ENCODE data around the gene LPAR1. TPM values are rescaled to one million over a fixed set of nuclear protein-coding genes. Genes with fewer than 3 reads are reported as not detected.

Gene LPAR1
- total RNA-seq, 1 experiment from 2014 or later: 11.0 TPM

DNA sequence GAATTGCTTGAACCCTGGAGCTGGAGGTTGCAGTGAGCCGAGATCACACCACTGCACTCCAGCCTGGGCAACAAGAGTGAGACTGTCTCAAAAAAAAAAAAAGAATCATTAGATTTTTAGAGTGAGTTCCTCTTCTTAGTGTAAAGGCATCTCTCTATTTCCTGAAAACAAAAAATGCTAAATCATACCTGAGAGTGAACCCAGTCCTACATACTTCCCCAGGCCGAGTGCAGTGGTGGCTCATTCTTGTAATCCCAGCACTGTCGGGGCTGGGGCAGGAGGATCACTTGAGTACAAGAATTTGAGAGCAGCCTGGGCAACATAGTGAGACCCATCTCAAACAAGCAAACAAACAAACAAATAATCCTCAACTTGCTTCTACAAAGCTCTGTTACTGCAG, 38.2 kb upstream of the LPAR1 start:
- in situ Hi-C loops (cut with HindIII; ENCODE audit: low pct_unique_long_range_greater_than_20kb, low sequenced_read_pairs): no loop called here
- POLR2A ChIA-PET: interaction anchor here (0.6 kb wide), 1 partner anchor 20 kb away, joined by 8 read pairs; no protein-coding TSS in a partner anchor
- H3K36me3 ChIP-seq (ENCODE audit: control insufficient read depth, insufficient read depth, low read length): no peaks in the 10 kb centered on the region

DNA sequence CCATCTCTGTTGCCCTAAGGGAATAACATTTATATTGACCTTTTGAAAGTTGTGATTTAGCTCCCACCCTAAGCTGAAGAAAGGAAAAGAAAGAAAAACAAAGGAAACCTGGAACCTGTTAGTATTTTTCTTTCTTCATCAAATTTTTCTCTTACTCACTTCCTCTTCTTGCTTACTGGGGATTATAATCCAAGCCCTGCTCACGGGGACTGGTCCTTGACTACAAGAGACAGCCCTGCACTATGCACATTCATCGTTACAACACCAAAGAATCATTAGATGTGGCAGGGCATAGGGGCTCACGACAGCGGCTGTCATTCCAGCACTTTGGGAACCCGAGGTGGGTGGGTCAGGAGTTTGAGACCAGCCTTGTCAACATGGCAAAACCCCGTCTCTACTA, 37.8 kb upstream of the LPAR1 start:
- TF ChIP-seq POLR2AphosphoS5 (IDR thresholded peaks at IDR 0.05; ENCODE audit: low read depth, low read length) (no peak), TCF7L2 (IDR thresholded peaks at IDR 0.05; ENCODE audit: low read depth, low read length) (no peak), SIN3A (IDR thresholded peaks at IDR 0.05; ENCODE audit: borderline replicate concordance, insufficient read depth, low read depth, low read length) (no peak)
- TF ChIP-seq, protein P1, sequence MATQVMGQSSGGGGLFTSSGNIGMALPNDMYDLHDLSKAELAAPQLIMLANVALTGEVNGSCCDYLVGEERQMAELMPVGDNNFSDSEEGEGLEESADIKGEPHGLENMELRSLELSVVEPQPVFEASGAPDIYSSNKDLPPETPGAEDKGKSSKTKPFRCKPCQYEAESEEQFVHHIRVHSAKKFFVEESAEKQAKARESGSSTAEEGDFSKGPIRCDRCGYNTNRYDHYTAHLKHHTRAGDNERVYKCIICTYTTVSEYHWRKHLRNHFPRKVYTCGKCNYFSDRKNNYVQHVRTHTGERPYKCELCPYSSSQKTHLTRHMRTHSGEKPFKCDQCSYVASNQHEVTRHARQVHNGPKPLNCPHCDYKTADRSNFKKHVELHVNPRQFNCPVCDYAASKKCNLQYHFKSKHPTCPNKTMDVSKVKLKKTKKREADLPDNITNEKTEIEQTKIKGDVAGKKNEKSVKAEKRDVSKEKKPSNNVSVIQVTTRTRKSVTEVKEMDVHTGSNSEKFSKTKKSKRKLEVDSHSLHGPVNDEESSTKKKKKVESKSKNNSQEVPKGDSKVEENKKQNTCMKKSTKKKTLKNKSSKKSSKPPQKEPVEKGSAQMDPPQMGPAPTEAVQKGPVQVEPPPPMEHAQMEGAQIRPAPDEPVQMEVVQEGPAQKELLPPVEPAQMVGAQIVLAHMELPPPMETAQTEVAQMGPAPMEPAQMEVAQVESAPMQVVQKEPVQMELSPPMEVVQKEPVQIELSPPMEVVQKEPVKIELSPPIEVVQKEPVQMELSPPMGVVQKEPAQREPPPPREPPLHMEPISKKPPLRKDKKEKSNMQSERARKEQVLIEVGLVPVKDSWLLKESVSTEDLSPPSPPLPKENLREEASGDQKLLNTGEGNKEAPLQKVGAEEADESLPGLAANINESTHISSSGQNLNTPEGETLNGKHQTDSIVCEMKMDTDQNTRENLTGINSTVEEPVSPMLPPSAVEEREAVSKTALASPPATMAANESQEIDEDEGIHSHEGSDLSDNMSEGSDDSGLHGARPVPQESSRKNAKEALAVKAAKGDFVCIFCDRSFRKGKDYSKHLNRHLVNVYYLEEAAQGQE (IDR thresholded peaks at IDR 0.05; ENCODE audit: insufficient read depth in 1 of 2, low read depth in 2 of 2, low read length in 1 of 2): no peak
- TF ChIP-seq, protein P2, sequence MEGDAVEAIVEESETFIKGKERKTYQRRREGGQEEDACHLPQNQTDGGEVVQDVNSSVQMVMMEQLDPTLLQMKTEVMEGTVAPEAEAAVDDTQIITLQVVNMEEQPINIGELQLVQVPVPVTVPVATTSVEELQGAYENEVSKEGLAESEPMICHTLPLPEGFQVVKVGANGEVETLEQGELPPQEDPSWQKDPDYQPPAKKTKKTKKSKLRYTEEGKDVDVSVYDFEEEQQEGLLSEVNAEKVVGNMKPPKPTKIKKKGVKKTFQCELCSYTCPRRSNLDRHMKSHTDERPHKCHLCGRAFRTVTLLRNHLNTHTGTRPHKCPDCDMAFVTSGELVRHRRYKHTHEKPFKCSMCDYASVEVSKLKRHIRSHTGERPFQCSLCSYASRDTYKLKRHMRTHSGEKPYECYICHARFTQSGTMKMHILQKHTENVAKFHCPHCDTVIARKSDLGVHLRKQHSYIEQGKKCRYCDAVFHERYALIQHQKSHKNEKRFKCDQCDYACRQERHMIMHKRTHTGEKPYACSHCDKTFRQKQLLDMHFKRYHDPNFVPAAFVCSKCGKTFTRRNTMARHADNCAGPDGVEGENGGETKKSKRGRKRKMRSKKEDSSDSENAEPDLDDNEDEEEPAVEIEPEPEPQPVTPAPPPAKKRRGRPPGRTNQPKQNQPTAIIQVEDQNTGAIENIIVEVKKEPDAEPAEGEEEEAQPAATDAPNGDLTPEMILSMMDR (IDR thresholded peaks at IDR 0.05): no peak
- Histone ChIP-seq H3K27me3 (ENCODE audit: control insufficient read depth, insufficient read depth, low read length) (no peaks in the 10 kb centered on the region), H3K9me3 (ENCODE audit: control insufficient read depth, insufficient read depth, low read depth, low read length) (no peaks in the 10 kb centered on the region), H3K36me3 (ENCODE audit: control insufficient read depth, insufficient read depth, low read length) (no peaks in the 10 kb centered on the region), H3K4me3 (ENCODE audit: low read depth in 2 of 2, low read length in 2 of 2) (no peak overlapping the region), H3K27ac (ENCODE audit: low read length) (no peak overlapping the region), H3K4me1 (ENCODE audit: control insufficient read depth, insufficient read depth, low read length) (no peaks in the 10 kb centered on the region)
- in situ Hi-C loops (cut with HindIII; ENCODE audit: low pct_unique_long_range_greater_than_20kb, low sequenced_read_pairs): no loop called here
- no peak for DNase-seq (ENCODE audit: low read depth, low spot score)
- intact Hi-C loops (cut with micrococcal nuclease; ENCODE audit: unreplicated experiment): no loop called here
- ChIA-PET CTCF (no interaction called here), POLR2A (interaction anchor here (0.6 kb wide), 1 partner anchor 20 kb away, joined by 8 read pairs; no protein-coding TSS in a partner anchor)
- BruUV-seq (replicated peaks): no TSS peak
- ATAC-seq: no peak

More for the DNA sequence above, 38.2 kb upstream of the LPAR1 start:
- H3K4me3 ChIP-seq (ENCODE audit: low read depth in 2 of 2, low read length in 2 of 2): no peak overlapping the region
- no peaks in the 10 kb centered on the region for H3K9me3 ChIP-seq (ENCODE audit: control insufficient read depth, insufficient read depth, low read depth, low read length)
- BruUV-seq (replicated peaks): no TSS peak
- no peaks in the 10 kb centered on the region for H3K27me3 ChIP-seq (ENCODE audit: control insufficient read depth, insufficient read depth, low read length)
- no peak for DNase-seq (ENCODE audit: low read depth, low spot score)
- ATAC-seq: no peak
- H3K27ac ChIP-seq (ENCODE audit: low read length): no peak overlapping the region
- CTCF ChIA-PET: no interaction called here
- intact Hi-C loops (cut with micrococcal nuclease; ENCODE audit: unreplicated experiment): no loop called here
- TF ChIP-seq, protein P1 (IDR thresholded peaks at IDR 0.05; ENCODE audit: insufficient read depth in 1 of 2, low read depth in 2 of 2, low read length in 1 of 2): no peak
- TF ChIP-seq SIN3A (IDR thresholded peaks at IDR 0.05; ENCODE audit: borderline replicate concordance, insufficient read depth, low read depth, low read length) (no peak), TCF7L2 (IDR thresholded peaks at IDR 0.05; ENCODE audit: low read depth, low read length) (no peak), POLR2AphosphoS5 (IDR thresholded peaks at IDR 0.05; ENCODE audit: low read depth, low read length) (no peak)
- TF ChIP-seq, protein P2 (IDR thresholded peaks at IDR 0.05): no peak
- no peaks in the 10 kb centered on the region for H3K4me1 ChIP-seq (ENCODE audit: control insufficient read depth, insufficient read depth, low read length)

Data from Panc1 (cell line).